HCT116 (cell line): ENCODE data around the gene LY6G6F.

Experiments
- EZH2 ChIP-seq: fragments of 200-600 bp; sonication (generic); IDR thresholded peaks from 2 replicates; pipeline ENCODE4 v1.6.1; 2017; ENCODE audit warnings: antibody characterized with exemption, mixed run types
- EZH2phosphoT487 ChIP-seq: fragments of 200-600 bp; IDR thresholded peaks from 2 replicates; pipeline ENCODE4 v1.6.1; 2018; ENCODE audit warnings: antibody characterized with exemption, borderline replicate concordance
- REST ChIP-seq: IDR thresholded peaks from 2 replicates; pipeline ENCODE4 v1.6.1; 2012; ENCODE audit warnings: low read depth
- SIN3A ChIP-seq: IDR thresholded peaks from 2 replicates; pipeline ENCODE4 v1.6.1; 2012; ENCODE audit warnings: low read depth
- SP1 ChIP-seq: IDR thresholded peaks from 2 replicates; pipeline ENCODE4 v1.6.1; 2012; ENCODE audit warnings: low read depth
- TF ChIP-seq, protein P1 (sequence below), 3 experiments: fragments of 200-600 bp in 1 of 3; sonication (generic) in 1 of 3; IDR thresholded peaks in 2 of 3; conservative IDR thresholded peaks in 1 of 3; 2 replicates each; pipeline ENCODE4 v1.5.1; 2012 to 2017; ENCODE audit warnings: low read depth in 2 of 3, low read length in 2 of 3, antibody characterized with exemption in 1 of 3, borderline replicate concordance in 1 of 3, control low read depth in 1 of 3, mild to moderate bottlenecking in 1 of 3, mixed read lengths in 1 of 3, mixed run types in 1 of 3, moderate library complexity in 1 of 3; ENCODE audit not compliant: insufficient read depth in 1 of 3

DNA sequence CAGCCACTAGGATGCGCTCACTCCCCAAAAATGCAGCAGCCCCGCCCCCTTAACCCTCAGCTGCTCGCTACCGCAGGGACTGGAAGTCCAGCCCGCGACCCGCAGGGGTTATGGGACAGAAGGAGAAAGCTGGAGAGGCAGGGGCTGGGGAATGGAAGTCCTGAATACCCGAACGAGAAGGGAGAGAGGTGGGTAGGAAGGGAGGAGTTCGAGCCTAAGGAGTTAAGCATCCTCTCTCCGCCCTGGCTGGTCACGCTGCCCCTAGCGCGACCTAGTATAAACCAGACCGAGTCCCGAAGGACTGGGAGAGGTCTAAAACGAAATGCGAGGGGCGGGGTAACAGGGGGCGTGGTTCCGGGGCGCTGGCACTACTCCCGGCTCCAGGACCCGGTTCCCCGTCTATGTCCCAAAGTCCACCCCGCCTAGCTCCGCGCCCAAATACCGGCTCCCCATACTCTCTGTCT is 22.9 kb downstream of the LY6G6F start:
- TF ChIP-seq SIN3A (no peak), SP1 (no peak), EZH2phosphoT487 (no peak), EZH2 (no peak), REST (no peak)
- TF ChIP-seq, protein P1, sequence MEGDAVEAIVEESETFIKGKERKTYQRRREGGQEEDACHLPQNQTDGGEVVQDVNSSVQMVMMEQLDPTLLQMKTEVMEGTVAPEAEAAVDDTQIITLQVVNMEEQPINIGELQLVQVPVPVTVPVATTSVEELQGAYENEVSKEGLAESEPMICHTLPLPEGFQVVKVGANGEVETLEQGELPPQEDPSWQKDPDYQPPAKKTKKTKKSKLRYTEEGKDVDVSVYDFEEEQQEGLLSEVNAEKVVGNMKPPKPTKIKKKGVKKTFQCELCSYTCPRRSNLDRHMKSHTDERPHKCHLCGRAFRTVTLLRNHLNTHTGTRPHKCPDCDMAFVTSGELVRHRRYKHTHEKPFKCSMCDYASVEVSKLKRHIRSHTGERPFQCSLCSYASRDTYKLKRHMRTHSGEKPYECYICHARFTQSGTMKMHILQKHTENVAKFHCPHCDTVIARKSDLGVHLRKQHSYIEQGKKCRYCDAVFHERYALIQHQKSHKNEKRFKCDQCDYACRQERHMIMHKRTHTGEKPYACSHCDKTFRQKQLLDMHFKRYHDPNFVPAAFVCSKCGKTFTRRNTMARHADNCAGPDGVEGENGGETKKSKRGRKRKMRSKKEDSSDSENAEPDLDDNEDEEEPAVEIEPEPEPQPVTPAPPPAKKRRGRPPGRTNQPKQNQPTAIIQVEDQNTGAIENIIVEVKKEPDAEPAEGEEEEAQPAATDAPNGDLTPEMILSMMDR (IDR thresholded peaks at IDR 0.05 in 2 of 3, conservative IDR thresholded peaks at IDR 0.05 in 1 of 3; ENCODE audit: borderline replicate concordance in 1 of 3, insufficient read depth in 1 of 3, low read depth in 2 of 3, low read length in 2 of 3), result peak in 2 of 3 experiments; percentile 50 to 64; a peak in 1 of 6 replicates
